CD1c-positive myeloid dendritic cell (primary cell): ENCODE data around the gene PDZRN3.
"Not testable (repeated sequence)": the region's sequence is repeated elsewhere in the genome, so short reads cannot be mapped to it uniquely, and the experiment has no call there.

Source experiments
- DNase-seq: peaks from one replicate; pipeline ENCODE4 v3.0.0-alpha.2; 2016; ENCODE audit errors: extremely low spot score

The PDZRN3 gene

GRCh38 chr3:73491287-73491662 lies 133.5 kb downstream of the PDZRN3 start:
- no peak for DNase-seq

GRCh38 chr3:73490453-73491286 lies 134.1 kb downstream of the PDZRN3 start:
- DNase-seq = no peak

- no peak for DNase-seq
These were observed 138.8 kb downstream of the PDZRN3 start for GRCh38 chr3:73485877-73486330.

GRCh38 chr3:73484656-73485248 lies 140.0 kb downstream of the PDZRN3 start:
- DNase-seq = no peak

GRCh38 chr3:73481888-73482287 lies 142.9 kb downstream of the PDZRN3 start:
- no peak for DNase-seq

- DNase-seq = no peak
These were observed 144.5 kb downstream of the PDZRN3 start for GRCh38 chr3:73480187-73480672.

GRCh38 chr3:73479325-73479724 lies 145.4 kb downstream of the PDZRN3 start:
- no peak for DNase-seq

GRCh38 chr3:73478858-73479257 lies 145.9 kb downstream of the PDZRN3 start:
- no peak for DNase-seq

GRCh38 chr3:73475717-73476116 lies 149.0 kb downstream of the PDZRN3 start:
- no peak for DNase-seq

- DNase-seq = no peak
These were observed 149.6 kb downstream of the PDZRN3 start for GRCh38 chr3:73475175-73475574.

GRCh38 chr3:73474619-73475018 lies 150.1 kb downstream of the PDZRN3 start:
- DNase-seq = no peak

GRCh38 chr3:73473898-73474416 lies 150.8 kb downstream of the PDZRN3 start:
- no peak for DNase-seq

- DNase-seq = no peak
These were observed 151.4 kb downstream of the PDZRN3 start for GRCh38 chr3:73473181-73473897.

- DNase-seq = no peak
These were observed 152.6 kb downstream of the PDZRN3 start for GRCh38 chr3:73471986-73472787.

- no peak for DNase-seq
These were observed 153.9 kb downstream of the PDZRN3 start for GRCh38 chr3:73470860-73471259.

GRCh38 chr3:73469331-73469730 lies 155.4 kb downstream of the PDZRN3 start:
- no peak for DNase-seq

- no peak for DNase-seq
These were observed 157.5 kb downstream of the PDZRN3 start for GRCh38 chr3:73467211-73467610.

GRCh38 chr3:73465926-73466325 lies 158.8 kb downstream of the PDZRN3 start:
- DNase-seq = no peak

GRCh38 chr3:73464126-73464525 lies 160.6 kb downstream of the PDZRN3 start:
- not testable (repeated sequence) for DNase-seq

- no peak for DNase-seq
These were observed 163.2 kb downstream of the PDZRN3 start for GRCh38 chr3:73461547-73461946.

- DNase-seq = no peak
These were observed 165.0 kb downstream of the PDZRN3 start for GRCh38 chr3:73459711-73460110.
